Epithelial cell of proximal tubule (primary cell): ENCODE data around the gene EYA3. TPM values are rescaled to one million over a fixed set of nuclear protein-coding genes. Genes with fewer than 3 reads are reported as not detected.

ENCODE experiments used
- DNase-seq: peaks from one replicate; pipeline ENCODE4 v3.0.0-alpha.2; 2011; ENCODE audit warnings: low read depth
- H3K4me3 ChIP-seq: 2 replicates; pipeline ENCODE4 v1.5.1; 2011; ENCODE audit warnings: low read depth, mild to moderate bottlenecking, low read length
- total RNA-seq: library from RNA; depleted of rRNA; stranded (reverse); fragments of >200 nt; gene quantifications from 2 replicates; pipeline ENCODE4 v1.2.3, GENCODE V29; 2015
- TF ChIP-seq, protein P1 (sequence below): conservative IDR thresholded peaks from 2 replicates; pipeline ENCODE4 v1.5.1; 2012; ENCODE audit warnings: low read depth, mild to moderate bottlenecking, low read length

The EYA3 gene
- total RNA-seq, 1 donor from 2014 or later = 22.2 TPM

DNA sequence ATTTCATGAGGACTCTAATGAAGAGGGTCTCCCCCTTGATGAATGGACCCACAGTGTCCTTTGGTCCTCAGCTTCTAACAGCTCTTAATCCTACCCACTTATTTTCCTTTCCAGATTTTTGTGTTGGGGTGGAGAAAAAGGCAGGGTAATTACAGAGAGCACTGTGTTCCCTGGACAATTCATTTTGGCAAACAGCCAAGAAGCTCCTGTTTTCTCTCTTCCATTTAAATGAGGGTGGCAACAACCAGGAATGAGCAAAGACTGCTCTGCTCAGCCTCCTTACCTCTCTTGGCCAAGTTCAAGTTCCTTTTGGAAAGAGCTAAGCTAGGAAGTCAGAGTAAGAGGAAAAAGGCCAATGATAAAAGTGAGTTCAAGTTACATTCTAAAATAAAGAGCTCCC lies 116.7 kb downstream of the EYA3 start:
- DNase-seq = no peak
- H3K4me3 ChIP-seq = no peak overlapping the region
- TF ChIP-seq, protein P1, sequence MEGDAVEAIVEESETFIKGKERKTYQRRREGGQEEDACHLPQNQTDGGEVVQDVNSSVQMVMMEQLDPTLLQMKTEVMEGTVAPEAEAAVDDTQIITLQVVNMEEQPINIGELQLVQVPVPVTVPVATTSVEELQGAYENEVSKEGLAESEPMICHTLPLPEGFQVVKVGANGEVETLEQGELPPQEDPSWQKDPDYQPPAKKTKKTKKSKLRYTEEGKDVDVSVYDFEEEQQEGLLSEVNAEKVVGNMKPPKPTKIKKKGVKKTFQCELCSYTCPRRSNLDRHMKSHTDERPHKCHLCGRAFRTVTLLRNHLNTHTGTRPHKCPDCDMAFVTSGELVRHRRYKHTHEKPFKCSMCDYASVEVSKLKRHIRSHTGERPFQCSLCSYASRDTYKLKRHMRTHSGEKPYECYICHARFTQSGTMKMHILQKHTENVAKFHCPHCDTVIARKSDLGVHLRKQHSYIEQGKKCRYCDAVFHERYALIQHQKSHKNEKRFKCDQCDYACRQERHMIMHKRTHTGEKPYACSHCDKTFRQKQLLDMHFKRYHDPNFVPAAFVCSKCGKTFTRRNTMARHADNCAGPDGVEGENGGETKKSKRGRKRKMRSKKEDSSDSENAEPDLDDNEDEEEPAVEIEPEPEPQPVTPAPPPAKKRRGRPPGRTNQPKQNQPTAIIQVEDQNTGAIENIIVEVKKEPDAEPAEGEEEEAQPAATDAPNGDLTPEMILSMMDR = no peak

DNA sequence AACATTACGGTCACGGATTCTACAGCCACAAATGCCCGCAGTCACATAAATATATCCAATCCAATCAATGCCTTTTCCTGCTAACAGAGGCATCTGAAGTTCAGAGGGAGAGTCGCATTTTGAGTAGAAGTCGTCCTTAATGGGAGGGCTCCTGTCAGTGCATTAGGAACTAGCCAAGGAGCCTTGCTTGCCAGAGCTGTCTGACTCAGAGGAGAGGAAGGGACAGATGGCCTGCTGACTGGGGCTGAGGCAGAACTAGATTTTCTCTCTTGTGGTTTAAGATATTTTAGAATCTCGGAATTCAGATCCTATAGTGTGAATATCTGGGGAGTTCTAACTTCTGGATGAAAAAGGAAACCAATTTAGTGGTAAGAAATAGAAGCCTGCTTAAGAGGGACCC lies 118.0 kb downstream of the EYA3 start:
- TF ChIP-seq, protein P1 = no peak

DNA sequence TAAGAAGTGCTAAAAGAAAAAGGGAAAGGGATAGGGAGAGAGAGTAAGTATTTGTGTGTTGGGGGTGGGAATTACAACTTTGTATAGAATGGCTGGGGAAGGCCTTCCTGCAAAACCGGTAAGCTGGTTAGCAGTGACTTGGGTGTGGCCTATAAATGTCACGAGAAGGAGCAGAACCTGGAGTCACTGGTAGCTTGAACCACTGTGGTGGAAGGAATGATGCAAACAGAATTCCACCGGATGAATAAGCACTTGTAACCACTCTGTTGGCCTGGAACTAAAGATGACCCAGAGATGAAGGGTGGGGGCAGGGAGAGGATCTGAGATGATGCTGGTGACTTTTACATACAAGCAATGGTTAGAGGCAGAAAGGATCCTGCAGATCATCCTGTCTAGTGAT lies 119.7 kb downstream of the EYA3 start:
- TF ChIP-seq, protein P1 = no peak
- DNase-seq = peak; percentile 78
- no peak overlapping the region for H3K4me3 ChIP-seq

More for the DNA sequence above, 118.0 kb downstream of the EYA3 start:
- no peak overlapping the region for H3K4me3 ChIP-seq
- no peak for DNase-seq

DNA sequence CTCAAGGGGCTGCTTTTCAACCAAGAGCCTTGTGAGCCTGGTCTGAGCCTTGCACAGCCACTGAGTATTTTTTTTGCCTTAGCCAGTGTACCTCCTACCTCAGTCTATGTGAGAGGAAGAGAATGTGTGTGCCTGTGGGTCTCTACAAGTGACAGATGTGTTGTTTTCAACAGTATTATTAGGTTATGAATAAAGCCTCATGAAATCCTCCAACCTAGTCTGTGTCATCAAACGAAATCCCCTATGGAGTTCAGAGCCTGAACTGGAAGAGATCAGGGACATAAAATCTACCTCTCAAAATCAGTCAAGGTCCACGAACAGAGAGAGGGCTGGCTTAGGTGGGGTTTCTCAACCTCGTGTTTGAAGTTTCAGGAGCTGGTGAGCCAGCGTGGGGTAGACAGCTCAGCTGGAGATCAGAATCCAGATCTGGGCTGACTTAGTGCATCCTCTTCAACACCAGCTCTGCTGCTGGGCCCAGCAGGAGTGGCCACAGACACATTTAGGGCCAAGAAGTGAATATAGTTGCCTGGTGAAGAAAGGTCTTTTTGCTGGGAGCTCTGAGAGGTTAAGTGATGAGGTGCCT lies 120.4 kb downstream of the EYA3 start:
- DNase-seq = no peak
- TF ChIP-seq, protein P1 = no peak
- no peak overlapping the region for H3K4me3 ChIP-seq

DNA sequence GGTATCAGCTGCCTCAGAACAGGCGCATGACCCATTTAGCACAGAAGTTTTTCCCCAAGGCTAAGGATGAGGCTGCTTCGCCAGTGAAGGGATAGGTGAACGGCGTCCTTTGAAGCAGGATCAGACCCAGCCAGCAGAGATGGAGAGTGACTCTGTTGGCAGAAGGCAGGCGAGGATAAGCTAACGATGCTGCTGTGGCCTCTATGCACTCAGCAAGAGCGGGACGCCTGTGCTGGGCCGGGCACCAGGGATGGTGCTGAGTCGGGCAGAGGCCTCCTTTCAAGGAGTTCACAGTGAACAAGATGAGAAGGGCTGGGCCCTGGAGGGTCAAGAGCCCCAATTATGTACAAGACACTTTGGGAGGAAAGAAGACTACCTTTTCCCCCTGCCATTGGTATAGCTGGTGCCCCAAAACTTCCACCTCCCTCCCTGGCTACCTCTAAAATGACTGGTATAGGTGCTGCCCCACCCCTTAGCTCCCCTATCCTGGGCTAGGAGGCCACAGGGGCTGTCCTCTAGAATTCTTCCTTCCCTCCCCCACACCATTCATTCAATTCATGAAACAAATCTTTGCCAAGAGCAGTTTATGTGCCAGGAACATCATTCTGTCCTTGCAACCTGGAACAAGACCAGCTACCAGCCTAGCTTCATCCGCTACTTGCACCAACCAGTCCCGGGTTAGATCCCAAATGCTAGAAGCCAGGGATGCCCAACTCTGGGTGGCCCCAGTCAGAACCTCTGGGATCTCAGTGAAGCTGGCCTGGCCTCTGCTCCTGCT lies 121.1 kb downstream of the EYA3 start:
- H3K4me3 ChIP-seq = no peak overlapping the region
- TF ChIP-seq, protein P1 = no peak
- no peak for DNase-seq

DNA sequence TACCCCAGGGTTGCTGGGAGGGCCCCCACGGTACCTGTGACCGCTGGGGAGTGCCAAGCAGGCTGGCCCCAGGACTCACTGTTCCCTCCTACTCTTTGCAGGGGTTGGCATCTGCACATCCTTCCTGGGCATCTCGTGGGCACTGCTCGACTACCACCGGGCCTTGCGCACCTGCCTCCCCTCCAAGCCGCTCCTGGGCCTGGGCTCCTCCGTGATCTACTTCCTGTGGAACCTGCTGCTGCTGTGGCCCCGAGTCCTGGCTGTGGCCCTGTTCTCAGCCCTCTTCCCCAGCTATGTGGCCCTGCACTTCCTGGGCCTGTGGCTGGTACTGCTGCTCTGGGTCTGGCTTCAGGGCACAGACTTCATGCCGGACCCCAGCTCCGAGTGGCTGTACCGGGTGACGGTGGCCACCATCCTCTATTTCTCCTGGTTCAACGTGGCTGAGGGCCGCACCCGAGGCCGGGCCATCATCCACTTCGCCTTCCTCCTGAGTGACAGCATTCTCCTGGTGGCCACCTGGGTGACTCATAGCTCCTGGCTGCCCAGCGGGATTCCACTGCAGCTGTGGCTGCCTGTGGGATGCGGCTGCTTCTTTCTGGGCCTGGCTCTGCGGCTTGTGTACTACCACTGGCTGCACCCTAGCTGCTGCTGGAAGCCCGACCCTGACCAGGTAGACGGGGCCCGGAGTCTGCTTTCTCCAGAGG lies 121.9 kb downstream of the EYA3 start:
- H3K4me3 ChIP-seq = no peak overlapping the region
- DNase-seq = no peak
- TF ChIP-seq, protein P1 = no peak
